Endometrium (tissue), 2 donors: ENCODE results near the gene CITED2.
"Not testable (repeated sequence)": the region's sequence is repeated elsewhere in the genome, so short reads cannot be mapped to it uniquely, and the experiment has no call there.

ENCODE experiments used
- FAIRE-seq: peaks from 2 replicates; lab custom pipeline; 2012; peaks lifted over from hg19 to GRCh38; lab: Jason Lieb, UNC
- donor health status: control.
- donor health status: control.

Gene CITED2, protein sequence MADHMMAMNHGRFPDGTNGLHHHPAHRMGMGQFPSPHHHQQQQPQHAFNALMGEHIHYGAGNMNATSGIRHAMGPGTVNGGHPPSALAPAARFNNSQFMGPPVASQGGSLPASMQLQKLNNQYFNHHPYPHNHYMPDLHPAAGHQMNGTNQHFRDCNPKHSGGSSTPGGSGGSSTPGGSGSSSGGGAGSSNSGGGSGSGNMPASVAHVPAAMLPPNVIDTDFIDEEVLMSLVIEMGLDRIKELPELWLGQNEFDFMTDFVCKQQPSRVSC

DNA sequence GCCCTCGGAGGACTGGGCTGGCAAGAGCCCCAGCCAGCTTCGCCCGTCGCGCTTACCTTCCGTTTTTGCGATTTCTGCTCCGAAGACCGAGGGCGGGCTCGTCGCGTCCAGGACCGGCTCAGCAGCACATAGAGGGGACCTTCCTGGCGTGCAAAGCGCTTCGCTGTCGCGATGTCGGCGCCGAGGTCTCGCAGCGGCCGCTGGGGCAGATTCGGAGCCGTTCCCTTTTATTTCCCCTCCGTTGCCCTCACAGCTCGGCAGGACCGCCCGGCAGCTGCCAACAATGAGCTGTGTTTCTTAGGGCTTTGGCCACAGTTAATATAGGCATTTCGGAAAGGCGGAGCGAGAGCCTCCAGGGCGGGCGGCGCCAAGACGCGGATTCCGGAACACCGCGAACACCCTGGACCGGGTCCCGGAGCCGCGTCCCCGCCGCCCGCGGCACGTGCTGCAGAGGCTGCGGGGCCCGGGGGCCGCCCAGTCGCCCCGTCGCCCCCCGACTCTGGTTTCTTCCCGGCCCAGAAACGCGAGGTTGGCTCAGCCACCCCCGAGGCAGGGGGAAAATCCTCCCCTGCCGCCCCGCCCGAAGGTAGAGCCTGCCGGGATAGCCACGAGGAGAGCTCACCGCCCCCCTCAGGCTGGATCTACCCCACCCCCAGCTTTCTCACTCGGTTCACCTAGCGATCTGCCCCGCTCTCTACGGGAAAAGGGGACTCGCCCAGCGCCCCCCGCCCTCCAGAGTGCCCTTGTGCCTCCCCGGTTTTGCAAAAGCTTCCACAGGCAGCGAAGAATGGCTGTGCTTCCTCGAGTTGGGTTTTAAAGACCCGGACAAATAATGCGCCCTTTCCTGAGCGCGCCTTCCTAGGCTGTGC lies at the start of gene CITED2:
Gene CITED2 (minus strand): TSS at position 292 of the 869 bp plus-strand sequence. CDS start 704 bp downstream, outside the sequence.
- FAIRE-seq = no peak

DNA sequence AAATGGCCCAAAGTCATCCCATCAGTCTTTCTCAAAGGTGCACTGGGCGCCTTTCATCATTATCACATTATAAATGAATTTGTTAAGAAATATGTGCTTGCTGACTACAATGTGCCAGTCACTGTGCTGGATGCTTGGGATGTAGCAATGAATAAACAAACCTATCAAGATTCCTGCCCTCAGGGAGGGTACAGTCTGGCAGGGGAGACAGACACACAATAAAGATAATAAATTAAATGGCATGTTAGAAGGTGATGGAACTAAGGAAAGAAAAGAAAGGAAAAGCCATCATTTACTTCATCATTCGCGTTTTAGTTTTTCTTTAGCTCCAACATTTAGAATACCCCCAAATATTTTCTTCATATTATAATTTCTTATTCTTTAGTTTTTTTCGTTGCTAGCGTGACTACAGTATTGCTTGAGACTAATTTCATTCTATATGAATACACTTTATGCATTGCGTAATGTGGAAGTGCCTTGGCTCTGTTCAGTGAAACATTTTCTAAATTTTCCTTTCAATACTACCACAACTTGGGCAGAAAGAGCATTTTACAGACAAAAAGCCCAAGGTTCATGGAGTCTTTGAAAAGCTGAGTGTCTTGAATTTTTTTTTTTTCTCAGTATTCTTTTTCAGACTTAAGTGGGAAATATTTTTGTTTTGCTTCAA lies 48.7 kb upstream of the CITED2 start:
- FAIRE-seq = no peak

DNA sequence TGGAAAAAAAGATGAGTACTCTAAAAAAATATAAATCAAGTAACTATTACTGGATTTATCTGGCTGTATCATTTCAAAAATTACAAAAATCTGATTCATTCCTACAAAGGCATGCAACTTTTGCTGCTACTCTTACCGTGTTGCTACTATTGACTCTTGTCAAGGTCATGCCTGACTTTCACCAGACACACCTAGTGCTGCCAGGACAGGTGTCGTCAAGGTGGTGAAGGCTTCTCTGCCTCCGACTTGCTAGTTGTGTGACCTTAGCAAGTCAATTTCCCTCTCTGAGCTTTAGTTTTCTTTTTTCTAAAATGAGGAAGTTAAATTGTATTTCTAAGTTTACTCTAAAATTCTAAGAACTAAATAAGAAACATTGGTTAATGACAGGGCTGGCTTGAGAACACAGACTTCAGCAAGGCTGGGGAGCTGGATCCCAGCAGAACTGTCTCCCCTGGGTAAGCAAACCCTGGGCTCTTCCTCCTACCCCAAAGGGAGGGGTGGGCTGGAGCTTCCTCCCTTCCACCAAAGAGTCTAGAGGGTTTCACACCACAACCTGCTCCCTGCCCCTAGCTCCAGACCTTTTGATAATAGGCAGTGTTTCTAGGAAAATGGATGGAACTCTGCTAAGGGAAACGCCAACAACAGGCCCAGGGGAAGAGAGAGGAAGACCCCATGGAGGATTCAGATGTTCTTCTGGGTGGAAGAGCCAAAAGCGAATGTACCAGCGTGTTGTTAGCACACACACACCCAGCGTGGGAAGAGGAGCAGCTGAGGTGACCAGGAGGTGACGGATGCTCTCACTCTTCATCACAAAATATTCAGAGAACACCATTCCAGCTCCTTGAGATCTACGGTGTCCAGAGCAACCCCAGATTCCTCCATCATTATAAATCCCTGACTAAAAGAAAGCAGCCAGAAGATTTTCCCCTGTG lies 47.9 kb upstream of the CITED2 start:
- no peak for FAIRE-seq

DNA sequence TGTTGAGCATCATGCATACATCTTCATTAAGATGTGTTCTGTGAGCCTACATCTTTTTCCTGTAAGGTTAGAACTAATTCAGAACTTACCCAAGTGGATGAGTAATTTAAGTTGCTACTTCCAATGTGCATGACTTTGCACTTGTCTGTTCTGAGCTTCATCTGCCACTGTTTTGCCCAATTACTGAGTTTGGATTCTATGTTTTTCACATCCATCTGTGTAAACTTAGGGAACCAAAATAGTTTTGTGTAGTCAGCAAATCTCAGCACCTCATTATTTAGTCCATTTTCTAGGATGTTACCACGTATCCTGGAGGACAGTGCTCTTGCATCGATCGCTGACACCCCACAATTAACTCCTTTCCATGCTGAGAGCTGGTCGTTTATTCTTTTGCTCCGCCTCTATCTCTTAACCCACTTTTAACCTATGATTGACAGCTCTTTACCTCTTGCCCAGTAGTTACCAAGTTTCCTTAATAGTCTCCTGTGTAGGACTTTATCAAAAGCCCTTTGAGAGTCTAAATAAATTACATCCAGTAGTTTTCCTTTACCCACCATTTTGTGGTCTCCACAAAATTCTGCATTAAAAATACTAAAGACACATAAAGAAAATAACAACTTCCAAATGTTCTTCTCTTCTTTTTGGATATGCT lies 44.2 kb upstream of the CITED2 start:
- FAIRE-seq = no peak

DNA sequence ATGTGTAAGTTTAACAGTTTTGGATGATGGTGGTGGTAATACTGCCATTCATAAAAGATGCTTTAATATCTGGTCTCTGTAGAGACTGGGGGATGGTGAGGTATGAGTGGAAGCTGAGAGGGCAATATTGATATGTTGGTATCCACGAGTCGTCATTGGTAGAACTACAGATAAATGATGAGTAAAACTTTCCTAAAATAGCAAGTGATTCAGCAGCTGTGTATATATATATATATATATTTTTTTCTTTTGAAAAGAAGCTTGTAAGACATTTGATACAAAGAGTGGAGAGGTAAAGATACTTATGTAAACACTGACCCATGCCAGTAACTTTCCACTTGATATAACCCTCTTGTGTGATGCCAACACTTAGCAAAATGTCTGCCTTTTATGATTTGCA lies 41.7 kb upstream of the CITED2 start:
- no peak for FAIRE-seq

DNA sequence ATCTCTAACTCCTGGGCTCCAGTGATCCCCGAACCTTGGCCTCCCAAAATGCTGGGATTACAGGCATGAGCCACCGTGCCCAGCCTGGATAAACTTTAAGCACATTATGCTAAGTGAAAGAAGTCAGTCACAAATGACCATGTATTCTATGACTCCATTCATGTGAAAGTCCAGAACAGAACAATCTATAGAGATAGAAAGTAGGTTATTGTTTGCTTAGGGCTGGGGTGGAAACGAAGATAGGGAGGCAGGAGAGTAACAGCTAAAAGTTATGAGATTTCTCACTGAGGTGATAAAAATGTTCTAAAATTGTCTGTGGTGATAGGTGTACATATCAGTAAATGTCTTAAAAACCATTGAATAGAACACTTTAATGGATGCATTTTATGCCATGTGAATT lies 40.9 kb upstream of the CITED2 start:
- FAIRE-seq = no peak

DNA sequence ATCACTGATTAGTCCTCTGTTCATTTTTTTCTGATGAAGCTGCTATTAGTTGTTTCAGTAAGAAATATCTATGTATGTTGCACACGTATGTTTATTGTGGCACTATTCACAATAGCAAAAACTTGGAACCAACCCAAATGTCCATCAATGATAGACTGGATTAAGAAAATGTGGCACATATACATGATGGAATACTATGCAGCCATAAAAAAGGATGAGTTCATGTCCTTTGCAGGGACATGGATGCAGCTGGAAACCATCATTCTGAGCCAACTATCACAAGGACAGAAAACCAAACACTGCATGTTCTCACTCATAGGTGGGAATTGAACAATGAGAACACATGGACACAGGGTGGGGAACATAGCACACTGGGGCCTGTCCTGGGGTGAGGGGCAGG lies 37.7 kb upstream of the CITED2 start:
- FAIRE-seq = not testable (repeated sequence)

DNA sequence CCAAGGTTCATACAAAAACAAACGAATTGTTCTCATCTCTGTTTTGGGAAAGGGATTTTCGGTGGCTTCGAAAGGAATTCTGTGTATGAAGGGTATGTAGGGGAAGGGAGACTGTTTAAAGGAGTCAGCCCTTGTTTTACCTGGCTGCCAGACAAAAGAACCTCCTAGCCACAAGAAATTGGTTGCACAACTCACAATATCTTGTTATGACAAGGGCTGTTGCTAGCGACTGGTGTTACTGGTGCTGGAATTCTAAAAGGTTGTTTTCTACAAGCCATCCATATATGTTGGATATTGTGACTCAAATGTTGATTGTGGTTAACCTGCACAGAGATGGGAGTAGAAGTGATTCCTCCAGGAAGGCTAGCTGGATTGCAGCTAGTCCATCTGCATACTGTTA lies 34.6 kb upstream of the CITED2 start:
- no peak for FAIRE-seq

DNA sequence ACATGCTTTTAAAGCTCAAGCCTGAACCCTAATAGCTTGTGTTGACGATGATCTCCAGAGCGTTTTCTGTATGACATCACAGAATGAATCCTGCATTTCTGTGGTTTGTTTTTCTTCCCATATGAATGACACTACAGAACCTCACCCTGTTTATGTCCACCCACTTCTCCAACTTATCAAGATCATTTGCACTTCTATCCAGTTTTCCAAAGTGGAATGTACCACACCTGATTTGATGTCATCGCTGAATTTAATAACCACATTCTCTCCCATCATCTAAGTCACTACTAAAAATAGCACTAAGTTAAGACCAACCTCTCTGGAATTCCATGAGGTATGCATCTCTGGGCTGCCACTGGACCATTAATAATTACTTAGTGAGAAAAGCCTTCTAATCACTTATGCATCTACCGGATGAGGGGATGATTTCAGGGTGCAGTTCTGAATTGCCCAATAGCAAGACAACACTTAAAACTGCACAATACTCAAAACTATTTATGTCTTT lies 33.3 kb upstream of the CITED2 start:
- no peak for FAIRE-seq

DNA sequence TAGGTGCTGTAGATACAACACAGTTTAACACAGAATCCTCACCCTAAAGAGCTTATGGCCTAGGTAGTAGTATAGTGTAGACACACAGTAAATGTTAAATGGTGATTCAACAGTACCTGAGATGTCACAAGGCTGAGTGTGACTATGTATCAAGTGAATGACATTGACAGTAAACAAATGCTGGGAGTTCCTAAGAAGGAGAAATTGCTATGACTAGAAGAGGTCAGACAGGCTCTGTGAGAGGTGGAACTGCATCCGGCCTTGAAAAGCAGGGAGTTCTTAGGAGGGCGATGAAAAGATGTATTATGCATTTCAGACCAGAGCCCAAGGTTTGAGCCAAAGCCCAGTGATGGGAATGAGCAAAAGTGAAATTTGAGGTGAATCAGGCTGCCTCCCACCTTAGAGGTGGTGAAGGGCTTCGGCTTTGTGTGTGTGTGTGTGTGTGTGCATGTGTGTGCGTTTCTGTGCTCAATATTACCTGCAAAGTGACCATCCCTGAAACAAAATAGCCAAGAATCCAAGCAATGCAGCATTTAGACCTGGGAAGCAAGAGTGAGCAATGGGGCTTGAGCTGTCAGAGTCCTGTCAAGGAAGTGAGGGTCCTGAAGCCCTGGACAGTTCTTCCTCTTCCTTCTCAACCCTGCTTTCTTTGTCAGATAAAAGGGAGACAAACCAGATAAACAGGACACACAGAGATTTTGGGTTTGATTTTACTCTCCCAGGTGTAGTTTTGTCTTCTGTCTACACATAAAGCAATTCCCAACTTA lies 32.3 kb upstream of the CITED2 start:
- no peak for FAIRE-seq

DNA sequence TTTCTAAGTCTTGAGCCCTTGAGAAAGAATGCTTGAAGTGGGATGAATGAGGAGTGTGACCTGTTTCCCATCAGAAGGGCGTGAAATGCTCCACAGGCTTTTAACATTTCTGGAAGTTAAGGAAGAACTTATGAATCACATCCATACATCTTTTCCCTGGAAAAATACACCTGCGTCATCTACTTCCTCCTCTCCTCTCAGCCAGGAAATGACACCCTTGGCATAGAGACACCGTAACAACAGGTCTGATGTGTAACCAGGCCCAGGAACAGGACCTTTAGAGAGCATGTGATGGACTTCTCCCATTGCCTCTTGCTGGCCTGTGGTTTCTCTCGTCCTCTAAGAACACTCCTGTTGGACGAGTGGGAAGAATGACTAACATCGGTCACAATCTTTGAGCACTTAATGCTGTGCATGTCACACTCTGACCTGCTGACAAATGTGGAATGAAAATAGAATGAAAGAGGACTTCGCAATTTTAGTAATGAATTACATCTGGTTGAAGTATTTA lies 28.5 kb upstream of the CITED2 start:
- no peak for FAIRE-seq

DNA sequence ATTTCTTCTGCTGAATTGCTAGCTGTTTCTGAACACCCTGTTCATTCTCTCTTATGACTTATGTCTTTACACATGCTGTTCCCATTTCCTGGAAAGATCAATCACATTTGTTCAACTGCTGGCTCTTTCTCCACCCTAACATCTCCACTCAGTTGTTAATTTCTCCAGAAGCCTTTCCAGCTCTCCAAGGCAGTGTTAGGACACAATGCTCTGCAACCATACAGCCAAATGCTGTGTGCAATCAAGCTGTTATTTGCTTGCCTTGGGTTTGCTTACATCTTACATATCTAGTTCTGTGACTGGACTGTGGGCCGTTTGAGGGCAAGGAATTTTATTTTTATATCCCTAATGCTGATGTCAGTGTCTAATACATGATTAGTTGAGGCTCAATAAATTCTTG lies 24.2 kb upstream of the CITED2 start:
- FAIRE-seq = no peak

DNA sequence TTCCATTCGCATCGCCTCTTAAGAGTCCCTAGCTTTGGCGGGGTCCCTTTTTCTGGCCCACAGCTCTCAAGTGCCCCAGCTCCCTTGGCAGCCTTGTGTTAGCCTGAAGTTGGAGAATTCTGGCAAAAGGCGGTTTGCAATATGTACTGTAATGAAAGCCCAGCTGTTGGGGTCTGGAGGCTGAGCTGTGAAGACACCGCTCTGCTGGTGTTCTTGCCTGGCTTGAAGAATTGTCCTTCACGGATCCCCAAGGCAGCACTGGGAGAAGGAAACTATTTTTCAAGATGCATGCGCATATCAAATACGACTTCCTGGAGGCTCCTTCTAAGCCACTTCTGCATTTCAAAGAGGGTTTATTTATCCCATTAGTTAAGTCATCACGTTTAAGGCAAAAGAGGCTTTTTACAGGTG lies 21.4 kb upstream of the CITED2 start:
- no peak for FAIRE-seq

DNA sequence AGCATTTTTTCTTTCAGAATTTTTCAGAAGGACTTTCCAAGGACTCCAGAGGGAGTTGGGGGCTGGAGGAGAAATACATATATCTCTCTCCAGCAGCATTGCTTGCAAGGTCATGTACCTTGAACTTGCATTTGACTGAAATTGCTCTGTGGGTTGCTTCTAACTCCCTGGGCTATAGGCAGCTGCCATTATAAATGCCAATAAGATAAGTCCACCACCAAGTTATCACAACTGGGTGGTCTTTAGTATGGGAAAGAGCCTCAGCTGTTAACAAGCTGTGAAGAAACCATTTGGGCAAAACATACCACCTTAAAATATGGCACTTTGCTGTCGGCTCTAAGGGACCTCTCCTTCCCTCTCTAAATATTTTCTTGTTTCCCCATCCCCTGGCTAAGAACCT lies 20.9 kb upstream of the CITED2 start:
- FAIRE-seq = no peak

DNA sequence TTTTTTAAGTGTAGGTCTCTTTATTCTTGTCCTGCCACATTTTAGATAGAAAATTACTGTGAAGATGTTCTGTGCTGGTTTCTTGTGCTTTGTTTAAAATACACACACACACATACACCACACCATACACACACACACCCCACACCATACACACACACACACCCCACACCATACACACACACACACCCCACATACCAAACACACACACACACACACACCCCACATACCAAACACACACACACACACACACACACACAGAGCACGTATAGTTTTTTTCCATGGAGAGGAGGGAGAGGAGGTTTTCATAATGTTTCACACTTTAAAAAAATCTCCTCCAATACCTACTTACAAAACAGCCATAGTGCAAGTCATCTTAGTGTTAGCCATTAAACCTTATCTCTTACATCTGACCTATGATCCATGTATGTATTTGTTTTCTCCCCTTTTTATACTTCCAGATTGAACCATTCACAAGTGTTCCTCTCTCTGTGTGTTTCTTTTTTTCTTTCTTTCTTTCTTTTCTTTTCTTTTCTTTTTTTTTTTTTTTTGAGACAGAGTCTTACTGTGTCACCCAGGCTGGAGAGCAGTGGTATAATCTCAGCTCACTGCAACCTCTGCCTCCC lies 19.7 kb upstream of the CITED2 start:
- FAIRE-seq = no peak

DNA sequence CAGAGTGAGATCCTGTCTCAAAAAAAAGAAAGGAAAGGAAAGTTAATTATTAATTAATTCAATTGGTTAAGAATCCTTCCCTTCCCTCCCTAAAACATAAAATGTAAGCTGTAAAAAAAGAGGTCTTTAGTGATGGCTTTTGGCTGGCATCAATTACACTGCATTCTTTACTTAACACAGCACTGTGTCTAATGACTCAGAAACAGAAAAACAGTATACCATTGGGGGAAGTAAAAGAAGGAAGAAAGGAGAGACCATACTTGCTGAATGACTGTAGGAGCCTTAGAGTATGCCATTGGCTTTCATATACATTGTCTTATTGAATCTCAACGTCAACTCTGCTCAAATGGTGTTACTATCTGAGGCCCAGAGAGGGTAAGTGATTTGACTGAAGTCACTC lies 18.3 kb upstream of the CITED2 start:
- no peak for FAIRE-seq

DNA sequence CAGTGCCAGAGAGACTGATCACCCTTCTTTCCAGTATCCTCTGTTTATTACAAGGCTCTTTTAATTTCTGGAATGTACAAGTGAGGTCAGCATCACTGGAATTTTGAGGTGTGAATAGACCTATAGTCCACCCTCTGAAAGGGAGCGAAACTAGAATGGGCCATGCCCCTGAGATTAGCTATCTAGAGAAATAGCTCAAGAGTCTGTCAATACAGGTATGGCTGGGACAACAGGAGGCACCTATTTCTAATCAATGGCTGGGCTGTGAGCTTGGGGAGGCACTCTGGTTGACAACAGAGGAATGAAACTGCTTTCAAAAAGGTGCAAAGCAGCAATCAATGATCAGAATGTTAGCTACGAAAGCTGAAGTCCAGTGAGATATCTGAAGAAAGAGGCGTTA lies 17.3 kb upstream of the CITED2 start:
- no peak for FAIRE-seq

DNA sequence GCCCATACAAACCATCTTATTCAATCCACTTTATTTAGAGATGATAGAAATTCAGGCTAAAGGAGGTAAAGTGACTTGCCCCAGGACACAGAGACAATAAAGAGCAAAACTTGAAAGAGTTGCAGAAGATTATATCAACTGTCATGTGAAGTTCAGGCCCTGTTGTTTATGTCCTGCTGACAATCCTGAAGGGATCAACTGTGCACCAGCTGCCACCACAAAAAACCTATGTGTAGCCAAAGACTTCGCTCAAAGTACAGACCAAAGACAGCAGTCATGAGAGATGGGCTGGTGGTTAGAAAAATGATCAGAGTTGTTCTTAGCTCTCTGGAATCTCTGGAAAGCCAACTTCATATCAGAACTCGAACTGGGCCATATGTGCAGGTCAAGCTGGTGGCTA lies 16.0 kb upstream of the CITED2 start:
- FAIRE-seq = no peak

DNA sequence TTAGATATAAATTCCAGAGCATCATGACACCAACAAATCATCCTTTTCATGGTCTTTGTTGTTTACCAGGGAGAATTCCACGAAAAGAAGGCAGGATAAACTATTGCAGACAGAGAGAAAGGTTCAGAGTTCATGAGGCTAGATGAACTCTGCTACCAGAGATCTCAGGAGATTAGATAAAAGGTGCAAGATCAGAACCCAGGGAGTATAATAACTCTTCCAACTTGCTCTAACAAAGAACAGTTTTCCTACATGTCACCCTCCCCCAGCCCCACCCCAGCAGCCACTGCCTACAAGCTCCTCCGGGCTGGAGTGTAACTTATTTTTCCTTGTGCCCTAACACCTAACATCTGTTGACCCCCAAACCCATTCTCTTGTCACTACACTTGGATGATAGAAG lies 13.9 kb upstream of the CITED2 start:
- FAIRE-seq = no peak

DNA sequence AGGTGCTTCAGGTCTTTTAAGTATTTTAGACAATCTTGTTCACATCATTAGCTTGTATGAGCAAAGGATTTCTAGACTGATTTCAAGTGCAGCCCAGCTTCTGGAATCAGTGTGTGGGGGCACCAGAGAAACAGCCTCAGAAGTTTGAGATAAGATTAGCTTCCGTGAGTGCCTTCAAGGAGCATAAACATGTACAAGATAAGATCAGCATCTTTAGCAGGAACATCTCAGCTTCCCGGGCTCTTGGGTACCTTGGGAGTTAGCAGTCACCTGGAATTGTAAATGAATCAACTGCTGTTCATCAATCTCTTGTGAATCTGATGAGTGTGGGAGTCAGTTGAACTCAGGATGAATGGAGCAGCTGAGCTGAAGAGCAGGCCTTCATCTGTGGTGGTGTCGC lies 12.0 kb upstream of the CITED2 start:
- no peak for FAIRE-seq
